Non-pigmented ciliary epithelial cell (primary cell): ENCODE results near the gene HCN2.

ENCODE experiments used
- DNase-seq: peaks from one replicate; pipeline ENCODE4 v3.0.0-alpha.2; 2010; ENCODE audit warnings: low read depth

The HCN2 gene

GRCh38 chr19:641702-642101 is 52.0 kb downstream of the HCN2 start:
- DNase-seq: no peak

GRCh38 chr19:642767-643727 is 53.4 kb downstream of the HCN2 start:
- DNase-seq: no peak

- no peak for DNase-seq
These were observed 54.1 kb downstream of the HCN2 start for GRCh38 chr19:643736-644135.

- DNase-seq: no peak
These were observed 54.7 kb downstream of the HCN2 start for GRCh38 chr19:644363-644762.

GRCh38 chr19:644789-645188 is 55.1 kb downstream of the HCN2 start:
- DNase-seq: no peak

- no peak for DNase-seq
These were observed 56.5 kb downstream of the HCN2 start for GRCh38 chr19:645912-646778.

- no peak for DNase-seq
These were observed 57.3 kb downstream of the HCN2 start for GRCh38 chr19:646779-647565.

GRCh38 chr19:647566-648284 is 58.0 kb downstream of the HCN2 start:
- no peak for DNase-seq

- DNase-seq: no peak
These were observed 58.6 kb downstream of the HCN2 start for GRCh38 chr19:648305-648704.

- no peak for DNase-seq
These were observed 59.5 kb downstream of the HCN2 start for GRCh38 chr19:648904-649801.

- DNase-seq: no peak
These were observed 60.4 kb downstream of the HCN2 start for GRCh38 chr19:650121-650520.

- no peak for DNase-seq
These were observed 61.6 kb downstream of the HCN2 start for GRCh38 chr19:651114-651818.

- no peak for DNase-seq
These were observed 62.3 kb downstream of the HCN2 start for GRCh38 chr19:651991-652390.

GRCh38 chr19:652467-653389 is 63.0 kb downstream of the HCN2 start:
- DNase-seq: no peak

- no peak for DNase-seq
These were observed 63.7 kb downstream of the HCN2 start for GRCh38 chr19:653425-653824.

GRCh38 chr19:655691-656090 is 66.0 kb downstream of the HCN2 start:
- DNase-seq: no peak

GRCh38 chr19:656751-657559 is 67.3 kb downstream of the HCN2 start:
- DNase-seq: no peak

GRCh38 chr19:657611-658010 is 67.9 kb downstream of the HCN2 start:
- DNase-seq: no peak
